ENCODE measurements around the gene MYO15A.

DNA sequence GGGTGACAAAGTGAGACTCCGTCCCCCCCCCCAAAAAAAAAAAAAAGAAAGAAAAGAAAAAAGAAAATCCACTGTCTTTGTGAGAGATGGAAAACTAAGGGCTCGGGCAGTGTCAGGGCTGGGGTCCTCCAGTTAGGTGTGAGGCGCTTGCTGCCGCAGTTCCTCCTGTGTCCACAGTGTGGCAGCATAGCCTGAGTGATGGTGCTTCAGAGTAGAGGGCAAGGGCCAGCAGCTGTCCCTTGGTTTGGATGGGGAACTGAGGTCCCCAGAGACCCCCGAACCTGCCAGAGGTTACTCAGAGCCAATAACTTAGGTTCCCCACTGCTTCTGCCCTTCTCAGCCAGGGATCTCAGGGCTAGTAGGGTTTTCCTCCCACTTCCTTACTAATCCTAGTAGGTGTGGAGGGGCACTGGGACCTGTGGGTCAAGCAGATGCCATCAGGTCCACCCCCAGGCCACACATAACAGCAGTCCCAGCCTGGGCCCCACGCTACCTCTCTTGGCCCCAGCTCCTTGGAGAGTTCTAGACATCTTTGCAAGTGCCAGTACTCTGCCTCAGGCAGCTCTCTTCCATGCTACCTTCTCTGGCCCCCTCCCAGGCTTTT is 109.0 kb downstream of the MYO15A start:
- TF ChIP-seq, protein P1, sequence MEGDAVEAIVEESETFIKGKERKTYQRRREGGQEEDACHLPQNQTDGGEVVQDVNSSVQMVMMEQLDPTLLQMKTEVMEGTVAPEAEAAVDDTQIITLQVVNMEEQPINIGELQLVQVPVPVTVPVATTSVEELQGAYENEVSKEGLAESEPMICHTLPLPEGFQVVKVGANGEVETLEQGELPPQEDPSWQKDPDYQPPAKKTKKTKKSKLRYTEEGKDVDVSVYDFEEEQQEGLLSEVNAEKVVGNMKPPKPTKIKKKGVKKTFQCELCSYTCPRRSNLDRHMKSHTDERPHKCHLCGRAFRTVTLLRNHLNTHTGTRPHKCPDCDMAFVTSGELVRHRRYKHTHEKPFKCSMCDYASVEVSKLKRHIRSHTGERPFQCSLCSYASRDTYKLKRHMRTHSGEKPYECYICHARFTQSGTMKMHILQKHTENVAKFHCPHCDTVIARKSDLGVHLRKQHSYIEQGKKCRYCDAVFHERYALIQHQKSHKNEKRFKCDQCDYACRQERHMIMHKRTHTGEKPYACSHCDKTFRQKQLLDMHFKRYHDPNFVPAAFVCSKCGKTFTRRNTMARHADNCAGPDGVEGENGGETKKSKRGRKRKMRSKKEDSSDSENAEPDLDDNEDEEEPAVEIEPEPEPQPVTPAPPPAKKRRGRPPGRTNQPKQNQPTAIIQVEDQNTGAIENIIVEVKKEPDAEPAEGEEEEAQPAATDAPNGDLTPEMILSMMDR (conservative IDR thresholded peaks at IDR 0.05; ENCODE audit: low read depth, low read length), result peak; percentile 81
- TF ChIP-seq FOS (IDR thresholded peaks at IDR 0.05; ENCODE audit: low read depth, low read length), result no peak
